Activated CD4-positive, alpha-beta T cell treated with anti-CD3 and anti-CD28 coated beads, Interleukin-2, Interleukin-6, amounts not matched to agents 100 ng/mL and 50 ng/mL, durations not matched to agents 16 hours and 8 hours (primary cell): Measurements from ENCODE around the gene PIGZ.
"Not testable (repeated sequence)": the region's sequence is repeated elsewhere in the genome, so short reads cannot be mapped to it uniquely, and the experiment has no call there.

Source experiments
- DNase-seq: peaks from one replicate; pipeline ENCODE4 v3.0.0-alpha.2; 2020

PIGZ gene

GRCh38 chr3:196948442-196949284, 20.0 kb downstream of the PIGZ start:
- DNase-seq = no peak

DNA sequence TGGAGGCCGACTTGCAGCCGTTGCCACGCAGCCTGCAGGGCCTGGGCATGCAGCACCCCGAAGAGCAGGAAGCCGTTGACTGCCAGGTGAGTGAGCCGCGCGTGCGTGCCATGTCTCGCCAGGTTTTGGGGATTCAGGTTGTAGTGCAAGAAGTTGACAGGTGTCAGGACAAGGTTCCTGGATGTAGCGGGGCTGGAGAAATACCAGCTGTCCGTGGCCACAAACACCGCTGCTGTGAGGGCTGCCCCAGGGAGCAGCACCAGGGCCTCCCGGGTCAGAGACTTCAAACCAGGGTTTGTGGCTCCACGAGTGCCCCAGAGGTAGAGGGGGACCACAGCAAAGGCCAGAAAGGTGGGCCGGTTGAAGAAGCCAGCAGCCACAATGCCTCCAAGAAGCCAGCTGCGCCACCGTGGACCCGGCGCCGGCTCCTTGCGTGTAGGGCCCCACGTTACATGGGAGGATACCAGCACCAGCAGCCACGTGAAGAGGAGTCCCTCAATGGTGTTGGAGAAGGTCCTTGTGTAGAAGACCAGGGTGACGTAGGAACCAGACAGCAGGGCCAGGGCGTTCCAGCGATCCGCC, 20.7 kb downstream of the PIGZ start:
- no peak for DNase-seq

- no peak for DNase-seq
Observed at GRCh38 chr3:196947136-196947859, 21.3 kb downstream of the PIGZ start.

DNA sequence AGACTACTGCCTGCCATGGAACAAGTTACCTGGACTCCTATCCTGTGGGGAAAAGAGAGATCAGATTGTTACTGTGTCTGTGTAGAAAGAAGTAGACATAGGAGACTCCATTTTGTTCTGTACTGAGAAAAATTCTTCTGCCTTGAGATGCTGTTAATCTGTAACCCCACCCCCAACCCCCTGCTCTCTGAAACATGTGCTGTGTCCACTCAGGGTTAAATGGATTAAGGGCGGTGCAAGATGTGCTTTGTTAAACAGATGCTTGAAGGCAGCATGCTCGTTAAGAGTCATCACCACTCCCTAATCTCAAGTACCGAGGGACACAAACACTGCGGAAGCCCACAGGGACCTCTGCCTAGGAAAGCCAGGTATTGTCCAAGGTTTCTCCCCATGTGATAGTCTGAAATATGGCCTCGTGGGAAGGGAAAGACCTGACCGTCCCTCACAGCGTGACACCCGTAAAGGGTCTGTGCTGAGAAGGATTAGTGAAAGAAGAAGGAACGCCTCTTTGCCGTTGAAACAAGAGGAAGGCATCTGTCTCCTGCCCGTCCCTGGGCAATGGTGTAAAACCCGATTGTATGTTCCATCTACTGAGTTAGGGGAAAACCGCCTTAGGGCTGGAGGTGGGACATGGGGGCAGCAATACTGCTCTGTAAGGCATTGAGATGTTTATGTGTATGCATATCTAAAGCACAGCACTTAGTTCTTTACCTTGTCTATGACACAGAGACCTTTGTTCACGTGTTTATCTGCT, 24.4 kb downstream of the PIGZ start:
- DNase-seq = not testable (repeated sequence)

DNA sequence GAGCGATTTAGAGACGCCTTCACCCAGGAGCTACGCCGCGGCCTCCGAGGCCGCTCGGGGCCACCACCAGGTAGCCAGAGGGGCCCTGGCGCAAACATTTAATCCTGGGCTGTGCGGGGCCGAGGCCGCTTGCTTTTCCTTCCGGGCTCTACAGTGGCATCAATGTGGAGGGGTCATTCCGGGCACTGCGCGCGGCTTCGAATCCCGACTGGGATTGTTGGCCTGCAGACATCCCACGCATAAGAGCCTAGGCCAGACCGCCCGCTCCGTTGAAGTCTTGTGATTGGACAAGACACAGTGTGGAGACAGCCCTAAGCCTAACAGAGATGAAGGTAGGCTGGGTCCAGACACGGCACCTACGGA, 25.7 kb downstream of the PIGZ start:
- no peak for DNase-seq

DNA sequence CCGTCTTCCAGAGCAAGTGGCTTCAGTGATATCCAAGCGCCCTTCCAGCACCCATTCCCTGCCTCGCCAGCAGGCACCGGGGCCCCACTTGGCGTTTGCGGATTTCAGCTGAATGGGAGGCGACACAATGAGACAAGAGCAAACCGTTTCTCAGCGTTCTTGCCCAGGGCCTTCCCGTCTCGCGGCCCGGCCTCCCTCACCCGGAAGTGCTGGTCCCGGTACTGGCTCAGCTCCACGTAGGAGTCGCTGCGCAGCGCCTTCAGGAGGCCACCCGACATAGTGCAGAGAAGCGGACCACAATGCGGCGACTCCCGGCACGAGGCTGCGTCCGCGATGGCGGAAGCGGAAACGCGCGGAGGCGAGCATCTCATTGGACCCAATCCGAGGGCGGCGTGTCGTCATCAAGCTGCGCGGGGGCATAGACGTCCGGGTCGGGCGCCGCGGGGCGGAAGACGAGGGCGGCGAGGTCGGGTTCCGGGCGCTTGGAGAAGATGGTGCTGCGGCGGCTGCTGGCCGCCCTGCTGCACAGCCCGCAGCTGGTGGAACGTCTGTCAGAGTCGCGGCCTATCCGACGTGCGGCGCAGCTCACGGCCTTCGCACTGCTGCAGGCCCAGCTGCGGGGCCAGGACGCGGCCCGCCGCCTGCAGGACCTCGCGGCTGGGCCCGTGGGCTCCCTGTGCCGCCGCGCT, 26.3 kb downstream of the PIGZ start, which contains the start of gene NCBP2:
Gene NCBP2, minus strand, starts transcription at position 303 of the 689 bp plus-strand sequence. Its CDS starts 25 bp downstream, at position 278.
- DNase-seq = peak; percentile 99

DNA sequence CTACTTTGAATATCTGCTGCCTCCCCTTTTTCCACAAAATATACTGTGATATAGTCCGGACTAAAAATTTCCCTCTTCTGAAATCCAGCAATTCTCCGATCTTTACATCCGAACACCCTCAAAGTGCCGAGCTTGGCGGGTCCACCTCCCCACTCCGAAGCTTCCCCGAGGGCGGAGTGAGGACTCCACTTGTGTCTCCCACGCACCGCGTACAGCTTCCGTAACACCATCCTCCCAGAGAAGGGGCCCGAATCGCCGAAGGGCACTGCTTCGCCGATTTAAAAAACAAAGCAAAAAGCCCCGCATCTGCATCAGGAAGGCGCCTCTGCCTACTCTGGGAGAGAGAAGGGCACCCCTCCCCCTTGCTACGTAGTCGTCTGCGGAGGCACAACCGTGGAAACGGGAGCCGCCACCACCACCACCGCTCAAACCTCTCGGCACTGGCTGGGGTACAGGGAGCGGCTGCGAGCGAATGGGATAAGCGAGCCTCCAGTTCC, 26.9 kb downstream of the PIGZ start:
- DNase-seq = peak; percentile 60

GRCh38 chr3:196938576-196938975, 30.1 kb downstream of the PIGZ start:
- no peak for DNase-seq

- no peak for DNase-seq
Observed at GRCh38 chr3:196938124-196938523, 30.5 kb downstream of the PIGZ start.

DNA sequence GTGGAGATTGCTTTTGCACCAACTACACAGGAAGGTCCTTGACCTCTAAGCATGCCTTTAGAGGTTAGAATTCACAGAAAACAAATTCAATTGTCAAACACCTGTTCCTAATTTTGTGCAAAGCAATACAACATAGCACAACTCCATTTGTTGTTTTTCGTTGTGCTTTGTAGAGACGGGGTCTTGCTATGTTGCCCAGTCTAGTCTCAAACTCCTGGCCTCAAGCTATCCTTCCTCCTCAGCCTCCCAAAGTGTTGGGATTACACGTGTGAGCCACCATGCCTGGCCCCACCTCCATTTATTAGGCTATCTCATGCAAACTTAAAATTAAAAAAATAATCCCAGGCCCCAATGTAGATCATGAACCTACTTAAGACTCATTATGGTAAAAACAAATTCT, 32.3 kb downstream of the PIGZ start:
- no peak for DNase-seq

DNA sequence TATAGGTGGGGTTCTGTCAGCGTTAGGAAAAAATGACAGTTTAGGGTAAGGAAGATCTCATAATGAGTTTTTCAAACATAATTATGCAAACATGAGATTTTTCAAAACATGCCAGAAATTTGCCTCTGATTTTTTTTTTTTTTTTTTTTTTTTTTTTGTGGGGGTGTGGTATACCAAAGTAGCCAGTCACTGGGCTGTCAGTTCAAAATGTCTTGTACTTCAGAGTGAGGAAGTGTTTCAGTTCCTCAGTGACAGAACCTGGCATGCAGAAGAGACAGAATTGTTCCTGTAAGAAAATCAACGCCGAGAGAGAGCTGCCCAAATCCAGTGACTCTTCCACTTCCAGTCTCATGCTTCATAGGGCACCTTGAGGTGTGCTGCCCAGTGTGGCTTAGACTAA, 36.0 kb downstream of the PIGZ start:
- no peak for DNase-seq

GRCh38 chr3:196931828-196932587, 36.6 kb downstream of the PIGZ start:
- no peak for DNase-seq

- no peak for DNase-seq
Observed at GRCh38 chr3:196931157-196931556, 37.5 kb downstream of the PIGZ start.

DNA sequence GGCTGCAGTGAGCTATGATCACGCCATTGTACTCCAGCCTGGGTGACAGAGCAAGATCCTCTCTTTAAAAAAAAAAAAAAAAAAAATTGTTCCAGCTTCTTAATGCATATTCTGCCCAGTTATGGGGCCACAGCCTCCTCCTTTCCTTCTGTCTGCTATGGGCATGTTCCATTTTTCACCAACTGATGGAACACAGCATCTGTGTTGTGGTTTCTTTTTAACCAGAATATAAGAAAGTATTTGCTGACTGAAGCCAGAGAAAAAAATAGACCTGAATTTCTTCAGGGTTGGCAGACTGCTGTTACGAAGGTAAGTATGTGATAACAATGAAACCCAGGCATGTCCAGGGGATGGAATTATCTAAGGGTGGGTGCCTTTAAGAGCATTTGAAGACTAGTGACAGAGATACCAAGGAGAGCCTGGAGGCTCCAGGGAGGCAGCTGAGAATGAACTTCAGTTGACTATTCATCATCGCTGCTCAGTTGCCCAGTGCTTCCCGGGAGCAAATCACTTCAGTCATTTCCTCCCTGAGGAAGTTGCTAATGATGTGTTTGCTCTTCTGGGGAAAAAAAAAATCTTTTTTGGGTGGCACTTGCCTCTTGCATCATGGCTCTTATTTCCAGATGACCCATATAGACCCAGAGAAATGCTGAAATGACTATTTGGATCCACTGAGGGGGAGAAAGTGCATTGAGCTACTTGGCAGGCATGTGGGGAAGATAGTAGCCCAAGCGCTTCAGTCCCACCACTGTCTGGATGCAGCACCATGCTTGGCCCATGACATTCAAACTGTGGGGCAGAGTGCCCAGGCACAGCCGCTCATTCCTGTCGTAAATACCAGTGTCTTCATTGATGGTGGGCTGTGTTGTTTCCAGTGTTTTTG, 40.8 kb downstream of the PIGZ start:
- DNase-seq = no peak

DNA sequence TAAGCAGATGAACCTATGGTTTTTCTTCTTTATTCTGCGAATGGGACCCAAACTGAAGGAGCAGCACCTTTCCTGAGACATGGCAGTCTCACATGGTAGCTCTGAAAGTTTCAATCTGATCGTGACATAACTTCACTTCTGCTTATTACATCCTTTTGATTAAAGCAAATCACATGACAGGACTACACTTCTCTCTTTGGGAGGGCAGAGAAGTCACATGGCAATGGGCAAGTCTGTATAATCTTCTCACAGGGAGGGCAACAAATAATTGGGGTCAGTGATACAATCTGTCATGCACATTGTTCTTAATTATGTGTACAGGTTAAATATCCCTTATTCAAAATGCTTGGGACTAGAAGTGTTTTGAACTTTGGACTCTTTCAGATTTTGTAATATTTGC, 47.9 kb downstream of the PIGZ start:
- no peak for DNase-seq

GRCh38 chr3:196918968-196919367, 49.7 kb downstream of the PIGZ start:
- no peak for DNase-seq

GRCh38 chr3:196916995-196917394, 51.6 kb downstream of the PIGZ start:
- DNase-seq = no peak

- DNase-seq = no peak
Observed at GRCh38 chr3:196916221-196916620, 52.4 kb downstream of the PIGZ start.

- no peak for DNase-seq
Observed at GRCh38 chr3:196915375-196915774, 53.3 kb downstream of the PIGZ start.

GRCh38 chr3:196914866-196915265, 53.8 kb downstream of the PIGZ start:
- no peak for DNase-seq
